NCI-H1436 treated with DMSO at 0.1 percent for 48 hours (cell line): ENCODE results near the gene PRKCG.

Experiments
- DNase-seq: peaks from one replicate; lab custom pipeline; 2025; lab: John Stamatoyannopoulos, UW

The PRKCG gene

GRCh38 chr19:53872762-53873161 is 9.2 kb upstream of the PRKCG start:
- no peak for DNase-seq

GRCh38 chr19:53873773-53874605 is 8.0 kb upstream of the PRKCG start:
- no peak for DNase-seq

- DNase-seq: no peak
Observed at GRCh38 chr19:53874606-53874990, 7.4 kb upstream of the PRKCG start.

- no peak for DNase-seq
Observed at GRCh38 chr19:53875602-53876325, 6.2 kb upstream of the PRKCG start.

- DNase-seq: no peak
Observed at GRCh38 chr19:53876651-53877224, 5.3 kb upstream of the PRKCG start.

- DNase-seq: no peak
Observed at GRCh38 chr19:53877361-53877766, 4.6 kb upstream of the PRKCG start.

- no peak for DNase-seq
Observed at GRCh38 chr19:53878776-53879139, 3.2 kb upstream of the PRKCG start.

- DNase-seq: no peak
Observed at GRCh38 chr19:53879140-53880081, 2.6 kb upstream of the PRKCG start.

GRCh38 chr19:53880711-53881481 is 1.1 kb upstream of the PRKCG start:
- no peak for DNase-seq

- DNase-seq: no peak
Observed at GRCh38 chr19:53882391-53883050, 524 bp downstream of the PRKCG start.

- no peak for DNase-seq
Observed at GRCh38 chr19:53883231-53883661, 1.2 kb downstream of the PRKCG start.

- DNase-seq: no peak
Observed at GRCh38 chr19:53883741-53884140, 1.7 kb downstream of the PRKCG start.

- no peak for DNase-seq
Observed at GRCh38 chr19:53884256-53884655, 2.3 kb downstream of the PRKCG start.

- no peak for DNase-seq
Observed at GRCh38 chr19:53885036-53885435, 3.0 kb downstream of the PRKCG start.

GRCh38 chr19:53892301-53892980 is 10.4 kb downstream of the PRKCG start:
- no peak for DNase-seq

GRCh38 chr19:53892981-53893325 is 11.0 kb downstream of the PRKCG start:
- no peak for DNase-seq

GRCh38 chr19:53894707-53895106 is 12.7 kb downstream of the PRKCG start:
- DNase-seq: no peak

GRCh38 chr19:53896682-53897081 is 14.7 kb downstream of the PRKCG start:
- DNase-seq: no peak

- no peak for DNase-seq
Observed at GRCh38 chr19:53897459-53897858, 15.5 kb downstream of the PRKCG start.

GRCh38 chr19:53898166-53898565 is 16.2 kb downstream of the PRKCG start:
- DNase-seq: no peak
